BJ (cell line): ENCODE data around the gene RRP12. TPM values are rescaled to one million over a fixed set of nuclear protein-coding genes. Genes with fewer than 3 reads are reported as not detected.

Source experiments
- CTCF ChIA-PET: fragments of 350-600 bp; formaldehyde crosslinking; extraction: SDS; loops from one replicate; lab custom pipeline; 2021; ENCODE audit warnings: antibody characterized with exemption, inconsistent platforms; lab: Yijun Ruan, JAX
- POLR2A ChIA-PET: fragments of 300-600 bp; sonication (Branson Sonifier 250); formaldehyde crosslinking; extraction: SDS; loops from one replicate; lab custom pipeline; 2021; ENCODE audit warnings: antibody characterized with exemption; lab: Charles Lee
- DNase-seq: peaks from one replicate; pipeline ENCODE4 v3.0.0-alpha.2; 2011; ENCODE audit warnings: low read depth
- H3K27me3 ChIP-seq: 2 replicates; pipeline ENCODE4 v1.6.0; 2011; ENCODE audit warnings: low read length; ENCODE audit not compliant: control insufficient read depth, insufficient read depth
- H3K36me3 ChIP-seq: 2 replicates; pipeline ENCODE4 v1.5.1; 2011; ENCODE audit warnings: low read length; ENCODE audit not compliant: control insufficient read depth, insufficient read depth
- H3K4me3 ChIP-seq: 2 replicates; pipeline ENCODE4 v1.5.1; 2011; ENCODE audit warnings: low read depth, mild to moderate bottlenecking, control low read depth, low read length
- CTCF ChIP-seq: IDR thresholded peaks from 2 replicates; pipeline ENCODE4 v1.5.1; 2011; ENCODE audit warnings: low read depth, mild to moderate bottlenecking, control low read depth, inconsistent platforms, low read length, moderate library complexity; ENCODE audit not compliant: insufficient read depth
- polyA plus RNA-seq: library from polyadenylated mRNA; depleted of rRNA; stranded (reverse); fragments of >200 nt; gene quantifications from 2 replicates; pipeline ENCODE4 v1.2.3, GENCODE V29; 2011

The RRP12 gene
- polyA plus RNA-seq, 1 experiment: 16.3 TPM

GRCh38 chr10:97404044-97404443, 2.9 kb upstream of the RRP12 start:
- DNase-seq: no peak
- TF ChIP-seq CTCF: no peak
- CTCF ChIA-PET: interaction anchor here (1.6 kb wide), 1 partner anchor 208 kb away, joined by 3 read pairs; no protein-coding TSS in a partner anchor
- Histone ChIP-seq H3K36me3 (no peaks in the 10 kb centered on the region), H3K27me3 (no peaks in the 10 kb centered on the region), H3K4me3 (no peak overlapping the region)
- POLR2A ChIA-PET: no interaction called here

- DNase-seq: no peak
- CTCF ChIA-PET: interaction anchor here (0.7 to 2.3 kb wide), 5 partner anchors 17 to 171 kb away, joined by 3 to 10 read pairs (median 3); partner anchors contain the start of gene ANKRD2
- Histone ChIP-seq H3K4me3 (peak overlapping the region; percentile 91), H3K36me3 (no peaks in the 10 kb centered on the region), H3K27me3 (no peaks in the 10 kb centered on the region)
- POLR2A ChIA-PET: no interaction called here
- no peak for TF ChIP-seq CTCF
Observed at GRCh38 chr10:97401455-97401919, 347 bp upstream of the RRP12 start.

- DNase-seq: no peak
- Histone ChIP-seq H3K27me3 (no peaks in the 10 kb centered on the region), H3K4me3 (peak overlapping the region; percentile 91), H3K36me3 (peaks cover 2% of the 10 kb centered on the region; the same call in 1 of the 2 replicates)
- CTCF ChIA-PET: interaction anchor here (0.7 to 2.3 kb wide), 4 partner anchors 9 to 154 kb away, joined by 3 to 10 read pairs (median 4); no protein-coding TSS in a partner anchor
- no peak for TF ChIP-seq CTCF
- POLR2A ChIA-PET: no interaction called here
Observed at GRCh38 chr10:97399843-97400545, 1.1 kb downstream of the RRP12 start.

GRCh38 chr10:97396056-97396455, 5.1 kb downstream of the RRP12 start:
- Histone ChIP-seq H3K4me3 (no peak overlapping the region), H3K27me3 (no peaks in the 10 kb centered on the region), H3K36me3 (peaks cover 3% of the 10 kb centered on the region)
- ChIA-PET POLR2A (no interaction called here), CTCF (no interaction called here)
- TF ChIP-seq CTCF: no peak
- DNase-seq: no peak

GRCh38 chr10:97393034-97393573, 8.0 kb downstream of the RRP12 start:
- POLR2A ChIA-PET: no interaction called here
- no peak for TF ChIP-seq CTCF
- Histone ChIP-seq H3K4me3 (no peak overlapping the region), H3K27me3 (no peaks in the 10 kb centered on the region), H3K36me3 (peaks cover 21% of the 10 kb centered on the region)
- CTCF ChIA-PET: interaction anchor here (0.5 kb wide), 1 partner anchor 196 kb away, joined by 4 read pairs; no protein-coding TSS in a partner anchor
- DNase-seq: no peak
